CD4-positive, alpha-beta T cell treated with Interleukin-2 at 100 ng/mL for 4 hours (primary cell): Measurements from ENCODE around the gene UPP1.
A peak's percentile ranks its signal among the peaks of the same experiment; 100 is the strongest.

Source experiments
- DNase-seq: peaks from one replicate; pipeline ENCODE4 v3.0.0-alpha.2; 2020; ENCODE audit warnings: low spot score

Gene UPP1

GRCh38 chr7:48085942-48086341, 3.1 kb upstream of the UPP1 start:
- DNase-seq: no peak

DNA sequence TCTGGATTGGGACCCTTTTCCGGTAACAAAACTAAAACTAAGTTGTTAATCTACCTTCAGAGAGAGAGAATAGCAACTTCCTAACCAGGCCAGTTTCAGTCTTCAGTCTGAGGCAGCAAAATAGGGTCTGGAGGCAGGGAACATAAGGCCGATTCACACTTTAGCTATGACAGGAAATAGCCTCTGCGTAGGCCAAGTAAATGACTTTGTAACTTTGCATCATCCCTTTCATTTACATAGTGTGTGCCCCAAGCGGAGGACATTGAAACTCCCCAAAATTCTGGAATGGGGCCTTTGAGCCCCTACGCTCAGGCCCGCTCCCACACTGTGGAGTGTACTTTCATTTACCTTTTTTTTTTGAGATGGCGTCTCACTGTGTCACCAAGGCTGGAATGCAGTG, 1.7 kb upstream of the UPP1 start:
- peak; percentile 24 for DNase-seq

- DNase-seq: no peak
Observed at GRCh38 chr7:48088559-48089045, 463 bp upstream of the UPP1 start.

GRCh38 chr7:48090095-48090805, 1.2 kb downstream of the UPP1 start:
- no peak for DNase-seq

- DNase-seq: no peak
Observed at GRCh38 chr7:48091506-48092433, 2.7 kb downstream of the UPP1 start.

- no peak for DNase-seq
Observed at GRCh38 chr7:48094861-48095293, 5.8 kb downstream of the UPP1 start.

GRCh38 chr7:48096273-48096672, 7.2 kb downstream of the UPP1 start:
- DNase-seq: peak; percentile 58

DNA sequence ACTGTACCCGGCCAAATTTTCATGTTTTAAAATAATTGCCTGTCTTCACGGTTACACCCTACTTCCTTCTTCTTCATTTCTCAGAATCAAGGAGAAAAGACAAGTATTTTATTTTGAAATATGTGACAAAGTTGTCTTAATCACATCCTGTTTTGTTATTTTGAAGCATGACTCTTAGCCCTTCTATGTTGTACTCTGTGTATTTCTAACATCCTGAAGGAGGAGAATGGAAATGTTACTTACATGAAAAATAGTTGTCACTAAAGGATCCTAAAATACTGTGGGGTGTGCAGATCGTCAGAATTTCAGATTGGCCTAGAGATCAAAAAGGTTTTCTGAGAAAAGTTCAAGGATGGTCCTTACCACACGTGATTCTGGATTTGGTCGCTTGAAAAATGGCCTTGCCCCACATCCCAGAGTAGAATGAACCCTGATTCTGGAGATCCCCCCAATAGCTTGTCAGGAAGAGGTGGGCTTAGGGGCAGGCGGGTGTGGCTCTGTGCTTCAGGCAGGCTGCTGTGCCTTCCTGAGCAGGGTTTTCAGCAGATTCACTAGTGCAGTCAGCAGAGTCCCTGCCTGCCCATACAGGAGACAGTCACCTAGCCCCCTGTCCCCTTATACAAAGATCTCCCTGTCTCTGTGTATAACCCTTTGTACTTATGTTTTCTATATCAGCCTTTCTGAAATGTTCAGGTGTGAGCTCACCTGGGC, 8.6 kb downstream of the UPP1 start:
- DNase-seq: peak; percentile 73

GRCh38 chr7:48098846-48099245, 9.8 kb downstream of the UPP1 start:
- DNase-seq: no peak

- no peak for DNase-seq
Observed at GRCh38 chr7:48099781-48100180, 10.7 kb downstream of the UPP1 start.

DNA sequence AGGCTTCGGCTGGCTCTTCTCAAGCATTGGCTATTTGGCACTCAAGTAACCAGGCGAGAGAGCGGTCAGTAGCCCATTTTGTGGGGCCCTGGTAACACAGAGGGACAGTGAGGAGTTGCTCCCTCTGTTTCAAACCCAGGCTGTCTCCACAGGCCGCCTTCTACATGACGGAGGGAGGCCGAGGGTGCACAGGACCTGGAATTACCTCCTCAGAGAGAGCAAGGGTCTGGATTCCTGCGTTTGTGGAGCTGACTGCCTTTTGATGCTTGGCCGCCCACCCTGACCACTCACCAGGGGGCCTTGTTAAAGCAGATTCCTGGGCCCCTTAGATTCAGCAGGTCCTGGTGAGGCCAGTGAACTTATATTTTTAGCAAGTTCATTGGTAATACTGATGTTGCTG, 12.3 kb downstream of the UPP1 start:
- DNase-seq: no peak

- DNase-seq: peak; percentile 24
Observed at GRCh38 chr7:48101968-48102367, 12.9 kb downstream of the UPP1 start.

DNA sequence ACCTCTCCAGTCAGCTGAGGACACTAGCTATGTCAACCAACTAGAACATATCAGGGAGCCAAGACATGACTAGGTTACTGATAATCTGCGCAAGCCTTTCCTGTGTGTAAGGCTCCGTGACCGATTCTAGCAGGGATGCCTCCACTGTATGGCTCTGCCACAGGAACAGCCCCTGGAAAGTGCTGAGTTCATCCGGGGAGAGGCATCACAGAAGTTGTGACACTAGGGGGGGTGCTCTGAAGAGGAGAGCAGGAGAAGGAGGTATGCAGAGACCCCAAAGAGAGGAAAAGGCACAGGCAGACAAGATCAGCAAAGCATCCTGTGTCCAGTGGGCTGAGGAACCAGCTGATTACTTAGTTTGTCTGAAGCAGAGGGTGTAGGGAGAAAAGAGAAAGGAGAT, 13.5 kb downstream of the UPP1 start:
- DNase-seq: no peak

GRCh38 chr7:48105045-48105444, 16.0 kb downstream of the UPP1 start:
- DNase-seq: no peak

- DNase-seq: no peak
Observed at GRCh38 chr7:48106906-48107659, 18.0 kb downstream of the UPP1 start.

- no peak for DNase-seq
Observed at GRCh38 chr7:48107926-48108472, 18.9 kb downstream of the UPP1 start.

GRCh38 chr7:48108959-48109847, 20.1 kb downstream of the UPP1 start:
- DNase-seq: no peak

- DNase-seq: peak; percentile 93
Observed at GRCh38 chr7:48109848-48110663, 21.0 kb downstream of the UPP1 start.

- DNase-seq: no peak
Observed at GRCh38 chr7:48110868-48111267, 21.8 kb downstream of the UPP1 start.
